SK-N-SH (cell line): ENCODE results near the gene DNAJC4.

Experiments used
- CHD2 ChIP-seq: fragments of 150-350 bp; IDR thresholded peaks from 2 replicates; pipeline ENCODE4 v1.6.1; 2018; ENCODE audit warnings: low read length; ENCODE audit not compliant: partially characterized antibody
- CTCF ChIP-seq: fragments of 200-600 bp; sonication (generic); IDR thresholded peaks from 2 replicates; pipeline ENCODE4 v1.6.1; 2017; ENCODE audit warnings: antibody characterized with exemption, mild to moderate bottlenecking, moderate library complexity
- EP300 ChIP-seq, 2 experiments: IDR thresholded peaks; 2 replicates each; pipeline versions ENCODE4 v1.4.0 to v1.6.1; 2012; ENCODE audit warnings: borderline replicate concordance in 1 of 2, low read depth in 1 of 2, low read length in 1 of 2
- MXI1 ChIP-seq: IDR thresholded peaks from 2 replicates; pipeline ENCODE4 v1.6.1; 2012; ENCODE audit warnings: mild to moderate bottlenecking, low read depth, low read length, improper control_type of control experiment
- SMC3 ChIP-seq: IDR thresholded peaks from 2 replicates; pipeline ENCODE4 v1.6.1; 2012; ENCODE audit warnings: low read depth, low read length, improper control_type of control experiment
- TF ChIP-seq, protein P1 (sequence below): IDR thresholded peaks from 2 replicates; pipeline ENCODE4 v1.6.1; 2012; ENCODE audit warnings: mild to moderate bottlenecking, low read depth, low read length, moderate library complexity
- TF ChIP-seq, protein P2 (sequence below): fragments of 150-350 bp; IDR thresholded peaks from 2 replicates; pipeline ENCODE4 v1.6.1; 2017; ENCODE audit warnings: antibody characterized with exemption, low read length, low read depth, borderline replicate concordance

DNA sequence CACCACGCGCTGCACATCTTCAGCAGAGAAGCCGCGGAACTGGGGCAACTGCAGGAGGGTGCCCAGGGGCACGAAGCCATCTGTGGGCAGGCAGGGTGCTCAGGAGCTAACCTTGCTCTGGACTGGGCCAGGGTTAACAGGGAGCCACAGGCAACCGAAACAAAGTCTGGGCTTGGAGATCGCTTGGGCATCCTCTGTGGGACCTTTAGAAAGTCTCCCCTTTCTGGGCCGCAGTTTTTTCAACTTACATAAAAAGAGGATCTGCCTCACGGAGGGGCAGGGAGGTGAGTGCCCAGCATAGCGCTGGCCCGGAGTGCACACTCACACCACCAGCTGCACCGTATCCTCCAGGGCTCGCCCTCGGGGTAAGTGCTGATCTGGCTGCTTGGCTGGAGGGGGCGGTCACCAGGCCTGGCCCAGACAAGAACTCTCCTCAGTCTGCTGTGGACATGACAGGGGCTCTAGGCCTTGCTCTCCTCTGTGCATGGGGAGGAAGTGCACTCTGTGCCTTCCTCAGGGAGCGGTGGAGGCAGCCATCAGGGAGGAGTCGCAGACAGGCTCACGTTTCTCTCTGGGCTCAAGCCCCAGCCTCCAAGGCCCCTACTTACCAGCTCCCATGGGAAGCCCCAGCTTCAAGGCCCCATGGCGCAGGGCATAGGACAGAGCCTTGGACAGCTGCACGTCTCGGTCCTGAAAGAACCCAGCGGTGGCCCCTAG lies 5.3 kb upstream of the DNAJC4 start:
- TF ChIP-seq MXI1 = no peak
- no peak for TF ChIP-seq SMC3
- TF ChIP-seq, protein P1, sequence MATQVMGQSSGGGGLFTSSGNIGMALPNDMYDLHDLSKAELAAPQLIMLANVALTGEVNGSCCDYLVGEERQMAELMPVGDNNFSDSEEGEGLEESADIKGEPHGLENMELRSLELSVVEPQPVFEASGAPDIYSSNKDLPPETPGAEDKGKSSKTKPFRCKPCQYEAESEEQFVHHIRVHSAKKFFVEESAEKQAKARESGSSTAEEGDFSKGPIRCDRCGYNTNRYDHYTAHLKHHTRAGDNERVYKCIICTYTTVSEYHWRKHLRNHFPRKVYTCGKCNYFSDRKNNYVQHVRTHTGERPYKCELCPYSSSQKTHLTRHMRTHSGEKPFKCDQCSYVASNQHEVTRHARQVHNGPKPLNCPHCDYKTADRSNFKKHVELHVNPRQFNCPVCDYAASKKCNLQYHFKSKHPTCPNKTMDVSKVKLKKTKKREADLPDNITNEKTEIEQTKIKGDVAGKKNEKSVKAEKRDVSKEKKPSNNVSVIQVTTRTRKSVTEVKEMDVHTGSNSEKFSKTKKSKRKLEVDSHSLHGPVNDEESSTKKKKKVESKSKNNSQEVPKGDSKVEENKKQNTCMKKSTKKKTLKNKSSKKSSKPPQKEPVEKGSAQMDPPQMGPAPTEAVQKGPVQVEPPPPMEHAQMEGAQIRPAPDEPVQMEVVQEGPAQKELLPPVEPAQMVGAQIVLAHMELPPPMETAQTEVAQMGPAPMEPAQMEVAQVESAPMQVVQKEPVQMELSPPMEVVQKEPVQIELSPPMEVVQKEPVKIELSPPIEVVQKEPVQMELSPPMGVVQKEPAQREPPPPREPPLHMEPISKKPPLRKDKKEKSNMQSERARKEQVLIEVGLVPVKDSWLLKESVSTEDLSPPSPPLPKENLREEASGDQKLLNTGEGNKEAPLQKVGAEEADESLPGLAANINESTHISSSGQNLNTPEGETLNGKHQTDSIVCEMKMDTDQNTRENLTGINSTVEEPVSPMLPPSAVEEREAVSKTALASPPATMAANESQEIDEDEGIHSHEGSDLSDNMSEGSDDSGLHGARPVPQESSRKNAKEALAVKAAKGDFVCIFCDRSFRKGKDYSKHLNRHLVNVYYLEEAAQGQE = no peak
- TF ChIP-seq, protein P2, sequence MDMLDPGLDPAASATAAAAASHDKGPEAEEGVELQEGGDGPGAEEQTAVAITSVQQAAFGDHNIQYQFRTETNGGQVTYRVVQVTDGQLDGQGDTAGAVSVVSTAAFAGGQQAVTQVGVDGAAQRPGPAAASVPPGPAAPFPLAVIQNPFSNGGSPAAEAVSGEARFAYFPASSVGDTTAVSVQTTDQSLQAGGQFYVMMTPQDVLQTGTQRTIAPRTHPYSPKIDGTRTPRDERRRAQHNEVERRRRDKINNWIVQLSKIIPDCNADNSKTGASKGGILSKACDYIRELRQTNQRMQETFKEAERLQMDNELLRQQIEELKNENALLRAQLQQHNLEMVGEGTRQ = no peak
- no peak for TF ChIP-seq EP300 (IDR thresholded peaks at IDR 0.05; ENCODE audit: borderline replicate concordance in 1 of 2, low read depth in 1 of 2, low read length in 1 of 2)
- no peak for TF ChIP-seq CTCF
- no peak for TF ChIP-seq CHD2
